ENCODE measurements around the gene HOXD4.

- TF ChIP-seq CTCF (IDR thresholded peaks at IDR 0.05) (no peak), EP300 (IDR thresholded peaks at IDR 0.05) (no peak), POLR2AphosphoS5 (IDR thresholded peaks at IDR 0.05) (no peak), POLR2A (IDR thresholded peaks at IDR 0.05) (no peak)
Measured at GRCh38 chr2:176128172-176128981, 23.0 kb upstream of the HOXD4 start.

All from gastroesophageal sphincter (tissue), 3 donors.